ENCODE measurements around the gene ZNF419.
A peak's percentile ranks its signal among the peaks of the same experiment; 100 is the strongest.
"Not testable (repeated sequence)": the region's sequence is repeated elsewhere in the genome, so short reads cannot be mapped to it uniquely, and the experiment has no call there.

Gene ZNF419

DNA sequence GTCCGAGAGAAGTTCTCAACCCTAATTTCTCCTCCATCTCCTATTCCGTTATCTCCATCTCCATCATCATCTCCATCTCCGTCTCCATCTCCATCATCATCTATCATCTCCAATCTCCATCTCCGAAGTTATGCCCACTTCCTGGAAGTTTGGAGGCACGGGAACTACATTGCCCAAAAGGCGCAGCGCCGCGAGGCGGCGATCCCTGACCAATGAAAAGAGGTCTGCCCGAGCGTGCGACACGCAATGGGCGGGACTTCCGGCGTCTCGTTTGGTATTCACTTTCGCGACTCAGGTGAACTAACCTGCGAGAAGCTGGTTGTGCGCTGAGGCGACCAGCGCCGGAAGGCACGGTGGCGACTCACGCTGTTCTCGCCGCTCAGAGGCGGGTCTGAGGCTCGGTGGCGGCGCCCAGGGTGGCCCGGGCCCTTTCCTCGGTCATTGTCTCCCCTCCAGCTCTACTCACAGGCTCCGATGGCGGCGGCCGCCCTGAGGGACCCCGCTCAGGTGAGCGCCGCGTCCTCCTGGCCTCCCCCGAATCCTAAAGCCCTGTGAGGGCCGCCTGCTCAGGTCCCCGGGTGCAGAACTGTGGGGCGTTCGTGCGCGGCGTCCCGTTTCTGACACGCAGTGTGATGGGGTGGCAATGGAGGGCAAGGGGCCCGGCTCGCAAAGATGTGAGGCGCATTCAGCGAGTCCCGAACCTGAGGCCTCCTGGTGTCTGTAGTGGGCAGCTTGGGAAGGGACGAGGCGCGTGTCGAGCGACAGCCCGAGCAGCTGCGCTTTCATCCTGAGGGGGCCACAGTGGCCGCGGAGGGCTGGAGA lies at the start of gene ZNF419:
TSS of gene ZNF419 (plus strand) at position 274 of the 822 bp plus-strand sequence. CDS start at position 475, 201 bp downstream.
- H3K9me3 ChIP-seq (ENCODE audit: control insufficient read depth, insufficient read depth, low read length); H3K36me3 ChIP-seq (ENCODE audit: insufficient read depth, low read length); H3K4me1 ChIP-seq (ENCODE audit: insufficient read depth, low read length): not testable (repeated sequence)
- peak within 1 kb of the TSS; percentile 95 for H3K9ac ChIP-seq (ENCODE audit: low read depth, low read length)

- Histone ChIP-seq H3K9ac (ENCODE audit: low read depth, low read length) (no peak overlapping the region), H3K4me1 (ENCODE audit: insufficient read depth, low read length) (peaks cover 10% of the 10 kb centered on the region; the same call in 1 of the 2 replicates), H3K36me3 (ENCODE audit: insufficient read depth, low read length) (no peaks in the 10 kb centered on the region)
Measured at GRCh38 chr19:57437931-57438330, 49.6 kb upstream of the ZNF419 start.

GRCh38 chr19:57438925-57439324 lies 48.6 kb upstream of the ZNF419 start:
- H3K36me3 ChIP-seq (ENCODE audit: insufficient read depth, low read length), result peaks cover 7% of the 10 kb centered on the region; the same call in 1 of the 2 replicates
- H3K9ac ChIP-seq (ENCODE audit: low read depth, low read length), result no peak overlapping the region
- H3K4me1 ChIP-seq (ENCODE audit: insufficient read depth, low read length), result peaks cover 7% of the 10 kb centered on the region; the same call in 1 of the 2 replicates
- H3K9me3 ChIP-seq (ENCODE audit: control insufficient read depth, insufficient read depth, low read length), result no peaks in the 10 kb centered on the region

More at GRCh38 chr19:57437931-57438330, 49.6 kb upstream of the ZNF419 start:
- H3K9me3 ChIP-seq (ENCODE audit: control insufficient read depth, insufficient read depth, low read length), result no peaks in the 10 kb centered on the region

DNA sequence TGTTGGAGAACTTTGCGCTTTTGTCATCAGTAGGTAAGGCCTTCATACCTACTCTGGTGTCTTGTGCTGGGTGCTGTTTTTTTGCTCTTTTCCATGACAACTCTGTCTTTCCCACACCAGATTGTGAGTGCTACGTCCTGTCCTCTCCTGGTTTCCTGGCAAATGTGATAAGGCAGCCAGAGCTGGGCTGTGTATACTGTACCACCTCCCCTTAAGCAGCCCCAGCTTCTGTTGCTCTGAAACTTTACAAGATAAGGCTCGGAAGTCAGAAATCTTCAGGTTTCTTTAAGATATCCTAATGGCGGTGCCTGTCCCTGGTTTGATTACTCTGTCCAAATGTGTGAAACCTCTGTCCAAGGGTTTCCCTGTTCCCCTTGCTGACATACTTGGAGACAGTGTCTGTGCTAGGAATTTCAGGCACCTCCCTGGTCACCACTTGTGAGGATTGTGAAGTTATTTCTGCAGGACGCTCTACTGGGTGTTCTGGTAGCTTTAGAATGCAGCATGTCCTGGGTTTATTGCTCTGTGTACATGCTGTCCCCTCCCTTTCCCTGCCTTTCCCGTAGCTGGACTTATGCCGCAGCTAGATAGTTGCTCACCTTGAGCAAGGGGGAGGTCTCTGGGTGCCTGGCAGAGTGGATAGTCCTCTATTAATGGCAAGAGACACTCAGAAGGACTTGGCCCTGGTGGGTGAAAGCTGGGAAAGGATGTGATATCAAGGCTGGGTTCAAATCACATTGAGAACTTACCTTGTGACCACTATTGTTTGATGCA lies 45.4 kb upstream of the ZNF419 start:
- Histone ChIP-seq H3K4me1 (ENCODE audit: insufficient read depth, low read length) (no peaks in the 10 kb centered on the region), H3K36me3 (ENCODE audit: insufficient read depth, low read length) (peaks cover 10% of the 10 kb centered on the region; the same call in 1 of the 2 replicates), H3K9ac (ENCODE audit: low read depth, low read length) (no peak overlapping the region), H3K9me3 (ENCODE audit: control insufficient read depth, insufficient read depth, low read length) (no peaks in the 10 kb centered on the region; the same call in 1 of the 2 replicates)

DNA sequence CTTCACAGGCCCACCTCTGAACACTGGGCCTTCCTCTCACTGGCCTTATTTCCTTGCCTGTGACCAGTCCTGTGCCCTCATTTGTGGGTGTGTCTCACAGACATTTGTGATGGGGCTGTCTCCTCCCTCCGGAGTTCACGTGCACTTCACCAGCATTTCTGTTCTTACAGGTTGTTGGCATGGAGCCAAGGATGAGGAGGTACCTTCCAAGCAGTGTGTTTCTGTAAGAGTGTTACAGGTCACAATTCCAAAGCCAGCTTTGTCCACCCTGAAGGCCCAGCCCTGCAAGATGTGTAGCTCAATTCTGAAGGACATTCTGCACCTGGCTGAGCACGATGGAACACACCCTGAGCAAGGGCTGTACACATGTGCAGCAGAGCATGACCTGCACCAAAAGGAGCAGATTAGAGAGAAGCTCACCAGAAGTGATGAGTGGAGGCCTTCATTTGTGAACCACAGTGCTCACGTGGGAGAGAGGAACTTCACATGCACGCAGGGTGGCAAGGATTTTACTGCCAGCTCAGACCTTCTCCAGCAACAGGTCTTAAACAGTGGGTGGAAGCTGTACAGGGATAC lies 44.3 kb upstream of the ZNF419 start:
- Histone ChIP-seq H3K4me1 (ENCODE audit: insufficient read depth, low read length) (no peaks in the 10 kb centered on the region), H3K9ac (ENCODE audit: low read depth, low read length) (no peak overlapping the region), H3K9me3 (ENCODE audit: control insufficient read depth, insufficient read depth, low read length) (no peaks in the 10 kb centered on the region; the same call in 1 of the 2 replicates), H3K36me3 (ENCODE audit: insufficient read depth, low read length) (peaks cover 10% of the 10 kb centered on the region; the same call in 1 of the 2 replicates)

DNA sequence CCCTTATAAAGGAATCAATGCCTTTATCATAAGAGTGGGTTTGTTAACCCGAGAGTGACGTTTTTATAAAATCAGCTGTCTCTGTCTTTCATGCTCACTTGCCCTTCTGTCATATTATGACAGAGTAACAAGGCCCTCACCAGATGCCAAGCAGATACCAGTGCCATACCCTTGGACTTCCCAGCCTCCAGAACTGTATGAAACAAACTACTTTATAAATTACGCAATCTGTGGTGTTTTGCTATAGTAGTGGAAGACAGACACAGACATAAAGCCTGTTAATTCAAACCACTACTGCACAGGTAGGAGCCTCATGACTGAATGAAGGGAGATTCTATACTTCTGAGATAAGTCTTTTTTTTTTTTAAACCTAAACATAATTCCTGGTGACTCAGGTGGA lies 35.2 kb upstream of the ZNF419 start:
- Histone ChIP-seq H3K4me1 (ENCODE audit: insufficient read depth, low read length) (no peaks in the 10 kb centered on the region), H3K9ac (ENCODE audit: low read depth, low read length) (no peak overlapping the region), H3K9me3 (ENCODE audit: control insufficient read depth, insufficient read depth, low read length) (no peaks in the 10 kb centered on the region), H3K36me3 (ENCODE audit: insufficient read depth, low read length) (no peaks in the 10 kb centered on the region; the same call in 1 of the 2 replicates)

- H3K36me3 ChIP-seq (ENCODE audit: insufficient read depth, low read length), result peaks cover 7% of the 10 kb centered on the region; the same call in 1 of the 2 replicates
- no peaks in the 10 kb centered on the region for H3K4me1 ChIP-seq (ENCODE audit: insufficient read depth, low read length)
- H3K9ac ChIP-seq (ENCODE audit: low read depth, low read length), result no peak overlapping the region
- H3K9me3 ChIP-seq (ENCODE audit: control insufficient read depth, insufficient read depth, low read length), result peaks cover 26% of the 10 kb centered on the region
Measured at GRCh38 chr19:57465680-57466381, 21.7 kb upstream of the ZNF419 start.

GRCh38 chr19:57466489-57466888 lies 21.1 kb upstream of the ZNF419 start:
- H3K9ac ChIP-seq (ENCODE audit: low read depth, low read length), result no peak overlapping the region
- H3K4me1 ChIP-seq (ENCODE audit: insufficient read depth, low read length), result no peaks in the 10 kb centered on the region
- H3K36me3 ChIP-seq (ENCODE audit: insufficient read depth, low read length), result peaks cover 7% of the 10 kb centered on the region; the same call in 1 of the 2 replicates
- peaks cover 31% of the 10 kb centered on the region for H3K9me3 ChIP-seq (ENCODE audit: control insufficient read depth, insufficient read depth, low read length)

DNA sequence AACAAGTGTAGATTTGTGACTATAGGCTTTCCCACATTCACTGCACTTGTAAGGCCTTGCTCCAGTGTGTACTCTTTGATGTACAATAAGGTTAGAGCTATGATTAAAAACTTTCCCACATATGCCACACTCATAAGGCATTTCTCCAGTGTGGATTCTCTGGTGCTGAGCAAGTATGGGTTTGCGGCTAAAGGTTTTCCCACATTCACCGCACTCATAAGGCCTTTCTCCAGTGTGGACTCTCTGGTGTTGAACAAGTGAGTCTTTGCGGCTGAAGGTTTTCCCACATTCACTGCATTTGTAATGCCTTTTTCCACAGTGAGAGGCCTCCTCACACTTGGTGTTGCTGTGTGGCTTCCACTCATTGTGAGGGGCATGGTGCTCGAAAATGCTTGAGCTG lies 13.9 kb upstream of the ZNF419 start:
- peaks cover 34% of the 10 kb centered on the region for H3K36me3 ChIP-seq (ENCODE audit: insufficient read depth, low read length)

GRCh38 chr19:57477191-57478008 lies 10.2 kb upstream of the ZNF419 start, which contains the start of gene ZNF772:
ZNF772 (minus strand) TSS chr19:57477566; CDS start chr19:57477309, 257 bp downstream.
- Histone ChIP-seq H3K9ac (ENCODE audit: low read depth, low read length) (peak within 1 kb of the TSS; percentile 83), H3K4me1 (ENCODE audit: insufficient read depth, low read length) (no peaks in the 10 kb centered on the region), H3K9me3 (ENCODE audit: control insufficient read depth, insufficient read depth, low read length) (peaks cover 37% of the 10 kb centered on the region), H3K36me3 (ENCODE audit: insufficient read depth, low read length) (peaks cover 34% of the 10 kb centered on the region)

More for the DNA sequence above, 13.9 kb upstream of the ZNF419 start:
- H3K9me3 ChIP-seq (ENCODE audit: control insufficient read depth, insufficient read depth, low read length), result peaks cover 62% of the 10 kb centered on the region
- H3K9ac ChIP-seq (ENCODE audit: low read depth, low read length), result no peak overlapping the region
- no peaks in the 10 kb centered on the region for H3K4me1 ChIP-seq (ENCODE audit: insufficient read depth, low read length)

DNA sequence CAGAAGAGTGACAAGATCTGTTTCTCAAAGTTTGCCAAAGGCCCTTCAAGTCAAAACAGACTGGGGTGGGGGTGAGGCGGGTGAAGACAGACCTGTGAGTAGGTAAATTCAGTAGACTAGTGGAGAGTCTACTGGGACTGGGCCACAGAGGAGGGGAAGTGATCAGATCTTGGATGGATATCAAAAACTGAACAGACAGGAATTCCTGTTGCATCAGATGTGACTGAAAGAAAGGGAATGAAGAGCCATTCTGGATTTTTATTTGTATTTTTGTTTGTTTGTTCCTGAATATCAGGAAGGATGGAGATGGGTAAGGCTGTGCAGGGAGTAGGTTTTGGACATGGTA lies 722 bp downstream of the ZNF419 start:
- H3K36me3 ChIP-seq (ENCODE audit: insufficient read depth, low read length); H3K9me3 ChIP-seq (ENCODE audit: control insufficient read depth, insufficient read depth, low read length); H3K4me1 ChIP-seq (ENCODE audit: insufficient read depth, low read length): not testable (repeated sequence)
- H3K9ac ChIP-seq (ENCODE audit: low read depth, low read length), result peak overlapping the region; percentile 5; the same call in 1 of the 2 replicates

GRCh38 chr19:57499332-57499679 lies 11.8 kb downstream of the ZNF419 start:
- H3K36me3 ChIP-seq (ENCODE audit: insufficient read depth, low read length); H3K9ac ChIP-seq (ENCODE audit: low read depth, low read length); H3K9me3 ChIP-seq (ENCODE audit: control insufficient read depth, insufficient read depth, low read length); H3K4me1 ChIP-seq (ENCODE audit: insufficient read depth, low read length): not testable (repeated sequence)

GRCh38 chr19:57499680-57500395 lies 12.3 kb downstream of the ZNF419 start, which contains the start of gene ZNF773:
ZNF773 (plus strand) TSS chr19:57499938; CDS start chr19:57500081, 143 bp downstream.
- not testable (repeated sequence) for H3K36me3 ChIP-seq (ENCODE audit: insufficient read depth, low read length); H3K9me3 ChIP-seq (ENCODE audit: control insufficient read depth, insufficient read depth, low read length); H3K4me1 ChIP-seq (ENCODE audit: insufficient read depth, low read length)
- peak within 1 kb of the TSS; percentile 63 for H3K9ac ChIP-seq (ENCODE audit: low read depth, low read length)
